ENCODE data around the gene LMCD1.

LMCD1 gene

GRCh38 chr3:8596321-8597218 lies 94.9 kb downstream of the LMCD1 start:
- no peak for DNase-seq

- DNase-seq, result no peak
Observed at GRCh38 chr3:8597219-8597853, 95.7 kb downstream of the LMCD1 start.

- DNase-seq, result no peak
Observed at GRCh38 chr3:8599146-8599545, 97.5 kb downstream of the LMCD1 start.

- no peak for DNase-seq
Observed at GRCh38 chr3:8600457-8600856, 98.8 kb downstream of the LMCD1 start.

GRCh38 chr3:8603115-8603710 lies 101.6 kb downstream of the LMCD1 start:
- no peak for DNase-seq

GRCh38 chr3:8604006-8604405 lies 102.4 kb downstream of the LMCD1 start:
- no peak for DNase-seq

GRCh38 chr3:8604988-8605387 lies 103.4 kb downstream of the LMCD1 start:
- no peak for DNase-seq

- DNase-seq, result no peak
Observed at GRCh38 chr3:8606701-8607231, 105.1 kb downstream of the LMCD1 start.

- DNase-seq, result no peak
Observed at GRCh38 chr3:8607234-8608040, 105.8 kb downstream of the LMCD1 start.

GRCh38 chr3:8608041-8608790 lies 106.6 kb downstream of the LMCD1 start:
- DNase-seq, result no peak

GRCh38 chr3:8608791-8609467 lies 107.3 kb downstream of the LMCD1 start:
- no peak for DNase-seq

- DNase-seq, result no peak
Observed at GRCh38 chr3:8610951-8611350, 109.3 kb downstream of the LMCD1 start.

- DNase-seq, result no peak
Observed at GRCh38 chr3:8617921-8618320, 116.3 kb downstream of the LMCD1 start.

- no peak for DNase-seq
Observed at GRCh38 chr3:8618950-8619349, 117.3 kb downstream of the LMCD1 start.

GRCh38 chr3:8619548-8619947 lies 117.9 kb downstream of the LMCD1 start:
- DNase-seq, result no peak

- no peak for DNase-seq
Observed at GRCh38 chr3:8621141-8621540, 119.5 kb downstream of the LMCD1 start.

GRCh38 chr3:8621872-8622271 lies 120.2 kb downstream of the LMCD1 start:
- no peak for DNase-seq

GRCh38 chr3:8622873-8623691 lies 121.5 kb downstream of the LMCD1 start:
- peak; percentile 67 for DNase-seq

GRCh38 chr3:8623741-8624140 lies 122.1 kb downstream of the LMCD1 start:
- DNase-seq, result no peak

Data from suppressor macrophage treated with lipopolysaccharide for 4 hours (primary cell).